Progenitor cell of endocrine pancreas (in vitro differentiated cells): Measurements from ENCODE around the gene PHRF1. TPM values are rescaled to one million over a fixed set of nuclear protein-coding genes. Genes with fewer than 3 reads are reported as not detected.

Source experiments
- DNase-seq: peaks from one replicate; pipeline ENCODE4 v3.0.0; 2021; ENCODE audit warnings: low spot score; ENCODE audit not compliant: unreplicated experiment
- H3K27ac Mint-ChIP-seq: 2 replicates; pipeline ENCODE4 v1.8.0; 2021; ENCODE audit warnings: mild to moderate bottlenecking, moderate library complexity, mixed read lengths
- H3K27me3 Mint-ChIP-seq: 2 replicates; pipeline ENCODE4 v1.8.0; 2021; ENCODE audit warnings: mixed read lengths
- H3K36me3 Mint-ChIP-seq: 2 replicates; pipeline ENCODE4 v1.8.0; 2022; ENCODE audit warnings: mixed read lengths; ENCODE audit not compliant: insufficient read depth
- H3K4me1 Mint-ChIP-seq: 2 replicates; pipeline ENCODE4 v1.8.0; 2021; ENCODE audit warnings: low read depth, mixed read lengths
- H3K4me3 Mint-ChIP-seq: 2 replicates; pipeline ENCODE4 v1.8.0; 2021; ENCODE audit warnings: low read depth, mild to moderate bottlenecking, moderate library complexity, mixed read lengths
- H3K9me3 Mint-ChIP-seq: 2 replicates; pipeline ENCODE4 v1.8.0; 2021; ENCODE audit warnings: low read depth, mixed read lengths
- total RNA-seq: library from RNA; stranded (reverse); gene quantifications from 2 replicates; pipeline ENCODE4 v1.2.1, GENCODE V29; 2021
- TF ChIP-seq, protein P1 (sequence below): fragments of 200-600 bp; sonication (generic); IDR thresholded peaks from one replicate; pipeline ENCODE4 v1.5.0; 2021; ENCODE audit warnings: antibody characterized with exemption, mild to moderate bottlenecking; ENCODE audit not compliant: unreplicated experiment

PHRF1 gene
- total RNA-seq, 1 donor from 2014 or later = 44.4 TPM

- TF ChIP-seq, protein P1, sequence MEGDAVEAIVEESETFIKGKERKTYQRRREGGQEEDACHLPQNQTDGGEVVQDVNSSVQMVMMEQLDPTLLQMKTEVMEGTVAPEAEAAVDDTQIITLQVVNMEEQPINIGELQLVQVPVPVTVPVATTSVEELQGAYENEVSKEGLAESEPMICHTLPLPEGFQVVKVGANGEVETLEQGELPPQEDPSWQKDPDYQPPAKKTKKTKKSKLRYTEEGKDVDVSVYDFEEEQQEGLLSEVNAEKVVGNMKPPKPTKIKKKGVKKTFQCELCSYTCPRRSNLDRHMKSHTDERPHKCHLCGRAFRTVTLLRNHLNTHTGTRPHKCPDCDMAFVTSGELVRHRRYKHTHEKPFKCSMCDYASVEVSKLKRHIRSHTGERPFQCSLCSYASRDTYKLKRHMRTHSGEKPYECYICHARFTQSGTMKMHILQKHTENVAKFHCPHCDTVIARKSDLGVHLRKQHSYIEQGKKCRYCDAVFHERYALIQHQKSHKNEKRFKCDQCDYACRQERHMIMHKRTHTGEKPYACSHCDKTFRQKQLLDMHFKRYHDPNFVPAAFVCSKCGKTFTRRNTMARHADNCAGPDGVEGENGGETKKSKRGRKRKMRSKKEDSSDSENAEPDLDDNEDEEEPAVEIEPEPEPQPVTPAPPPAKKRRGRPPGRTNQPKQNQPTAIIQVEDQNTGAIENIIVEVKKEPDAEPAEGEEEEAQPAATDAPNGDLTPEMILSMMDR = no peak
- Mint-ChIP-seq H3K27ac (no peak overlapping the region), H3K4me3 (peak overlapping the region; percentile 49), H3K4me1 (peaks cover 6% of the 10 kb centered on the region), H3K36me3 (peaks cover 1% of the 10 kb centered on the region), H3K27me3 (no peaks in the 10 kb centered on the region), H3K9me3 (no peaks in the 10 kb centered on the region)
- no peak for DNase-seq
Measured at GRCh38 chr11:533586-534395, 42.5 kb upstream of the PHRF1 start.

GRCh38 chr11:534396-535209 lies 41.7 kb upstream of the PHRF1 start:
- Mint-ChIP-seq H3K4me1 (peaks cover 6% of the 10 kb centered on the region), H3K4me3 (peak overlapping the region; percentile 70), H3K27me3 (no peaks in the 10 kb centered on the region), H3K9me3 (no peaks in the 10 kb centered on the region), H3K36me3 (peaks cover 1% of the 10 kb centered on the region), H3K27ac (no peak overlapping the region)
- TF ChIP-seq, protein P1 = no peak
- DNase-seq = no peak

GRCh38 chr11:535210-535518 lies 41.1 kb upstream of the PHRF1 start:
- DNase-seq = no peak
- Mint-ChIP-seq H3K27ac (no peak overlapping the region), H3K4me1 (peaks cover 6% of the 10 kb centered on the region), H3K27me3 (no peaks in the 10 kb centered on the region), H3K4me3 (no peak overlapping the region), H3K9me3 (no peaks in the 10 kb centered on the region), H3K36me3 (peaks cover 1% of the 10 kb centered on the region)
- TF ChIP-seq, protein P1 = no peak

DNA sequence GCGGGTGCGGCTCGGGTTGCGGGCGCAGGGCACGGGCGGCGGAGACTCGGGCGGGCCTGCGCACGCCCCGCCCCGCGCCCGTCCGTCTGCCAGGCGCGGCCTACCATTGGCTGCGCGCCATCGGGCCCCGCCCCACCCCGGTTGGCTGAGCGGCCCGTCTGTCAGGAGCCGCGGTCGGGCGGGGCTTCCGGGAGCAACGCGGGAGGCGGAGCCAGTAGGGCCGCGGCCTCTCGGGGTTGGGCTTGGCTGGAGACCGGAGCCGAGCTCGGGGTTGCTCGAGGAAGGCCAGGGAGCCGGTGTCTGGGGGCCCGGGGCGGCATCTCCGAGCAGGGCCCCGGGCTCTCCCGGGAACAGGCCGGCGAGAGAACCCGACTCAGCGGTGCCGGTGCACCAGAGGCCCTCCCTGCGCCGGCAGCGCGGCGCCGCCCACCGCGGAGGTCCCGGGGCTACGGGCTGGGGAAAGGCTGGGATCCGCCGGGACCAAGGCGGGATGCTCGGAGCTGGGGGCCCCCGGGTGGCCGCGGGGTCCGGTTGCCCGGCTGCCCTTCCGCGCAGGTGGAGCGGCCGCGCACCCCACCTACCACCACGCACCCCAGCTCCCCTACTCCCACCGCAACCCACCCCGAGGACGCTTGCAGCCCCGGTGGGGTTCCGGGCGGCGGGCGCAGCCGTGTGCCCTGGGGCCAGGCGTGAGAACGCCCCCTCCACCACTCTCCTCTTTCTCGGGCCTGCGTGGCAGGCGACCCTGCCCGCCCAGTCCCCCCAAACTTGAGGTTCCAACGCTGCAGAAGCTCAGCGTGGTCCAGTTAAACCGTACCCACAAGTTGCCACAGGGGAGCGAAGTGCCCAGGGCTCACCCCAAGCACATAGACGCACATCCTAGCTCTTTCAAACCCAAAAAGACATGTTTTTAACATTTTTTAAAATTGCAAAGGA lies 40.5 kb upstream of the PHRF1 start, which contains the start of gene HRAS:
HRAS (minus strand) TSS at position 58 of the 936 bp plus-strand sequence.
- Mint-ChIP-seq H3K4me1 (peaks cover 6% of the 10 kb centered on the region), H3K36me3 (peaks cover 1% of the 10 kb centered on the region), H3K27ac (peak within 1 kb of the TSS; percentile 95), H3K4me3 (peak within 1 kb of the TSS; percentile 83), H3K27me3 (no peaks in the 10 kb centered on the region), H3K9me3 (no peaks in the 10 kb centered on the region)
- peak; percentile 91 for DNase-seq
- TF ChIP-seq, protein P1 = no peak
